Stimulated activated CD4-positive, alpha-beta T cell treated with anti-CD3 and anti-CD28 coated beads, Interleukin-12 subunit alpha, Interleukin-12 subunit beta, amount 100 ng/mL, for 24 hours (primary cell): ENCODE data around the gene PUM1.

Experiments
- DNase-seq, 2 experiments: peaks; one replicate each; pipeline ENCODE4 v3.0.0-alpha.2; 2020; ENCODE audit warnings: low read depth in 2 of 2

Gene PUM1

GRCh38 chr1:30930631-30931173, 134.8 kb downstream of the PUM1 start:
- DNase-seq: no peak

DNA sequence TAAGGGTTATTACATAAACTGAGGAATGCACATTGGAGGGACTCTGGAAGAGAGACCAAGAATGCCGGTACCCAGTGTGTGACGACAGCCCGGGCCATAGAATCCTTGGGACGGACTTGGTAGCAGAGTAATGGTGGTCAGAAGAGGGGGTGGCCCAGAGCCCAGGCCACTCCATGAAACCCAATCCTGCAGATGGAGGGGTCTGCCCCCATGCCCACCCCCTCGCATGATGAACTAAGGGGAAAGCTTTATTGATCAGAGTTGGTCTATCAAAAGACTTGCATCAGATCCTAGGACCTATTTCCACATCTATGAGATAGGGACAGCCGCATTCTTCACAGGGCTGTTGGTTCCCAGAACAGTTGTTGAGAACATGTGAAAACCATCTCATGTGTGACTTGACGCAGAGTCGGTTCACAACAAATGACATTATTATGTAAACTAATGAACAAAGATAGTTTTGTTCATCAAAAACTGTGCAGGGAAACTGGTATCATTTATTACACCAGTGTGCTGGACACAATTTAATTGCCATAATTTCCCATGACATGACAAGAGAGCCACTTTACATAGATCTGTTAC, 135.5 kb downstream of the PUM1 start:
- DNase-seq: no peak

GRCh38 chr1:30929135-30929889, 136.2 kb downstream of the PUM1 start:
- DNase-seq: peak in 1 of 2 experiments; percentile 36

DNA sequence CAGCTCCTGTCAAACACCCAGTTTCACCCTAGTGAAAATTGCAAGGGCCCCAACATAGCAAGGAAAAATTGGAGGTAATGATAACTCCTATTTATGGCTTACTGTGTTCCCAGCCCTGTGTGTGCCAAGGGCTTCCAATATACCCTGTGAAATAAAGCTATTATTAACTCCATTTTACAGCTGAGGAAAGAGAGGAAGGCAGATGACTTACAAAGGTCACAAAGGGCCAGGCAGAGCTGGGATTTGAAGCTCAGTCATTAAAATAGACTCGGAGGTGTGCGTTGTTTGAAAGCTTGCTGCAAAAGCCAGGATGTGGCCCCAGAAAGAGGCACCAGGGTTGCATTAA, 136.8 kb downstream of the PUM1 start:
- DNase-seq: no peak

DNA sequence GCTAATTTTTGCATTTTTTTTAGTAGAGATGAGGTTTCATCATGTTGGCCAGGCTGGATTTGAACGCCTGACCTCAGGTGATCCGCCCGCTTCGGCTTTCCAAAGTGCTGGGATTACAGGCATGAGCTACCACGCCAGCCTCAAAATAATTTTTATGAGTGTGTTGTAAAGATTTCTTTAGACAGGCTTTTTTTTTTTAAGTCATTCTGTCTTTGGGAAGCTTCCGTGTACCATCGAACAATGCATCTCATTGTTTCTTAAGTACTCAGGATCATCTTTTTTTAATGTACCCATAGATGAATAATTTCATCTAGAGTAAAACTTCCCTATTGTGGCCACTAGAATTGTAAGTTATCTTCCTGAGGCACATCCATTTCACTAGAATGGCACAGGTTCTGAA, 137.3 kb downstream of the PUM1 start:
- no peak for DNase-seq

GRCh38 chr1:30927448-30927847, 138.1 kb downstream of the PUM1 start:
- no peak for DNase-seq

DNA sequence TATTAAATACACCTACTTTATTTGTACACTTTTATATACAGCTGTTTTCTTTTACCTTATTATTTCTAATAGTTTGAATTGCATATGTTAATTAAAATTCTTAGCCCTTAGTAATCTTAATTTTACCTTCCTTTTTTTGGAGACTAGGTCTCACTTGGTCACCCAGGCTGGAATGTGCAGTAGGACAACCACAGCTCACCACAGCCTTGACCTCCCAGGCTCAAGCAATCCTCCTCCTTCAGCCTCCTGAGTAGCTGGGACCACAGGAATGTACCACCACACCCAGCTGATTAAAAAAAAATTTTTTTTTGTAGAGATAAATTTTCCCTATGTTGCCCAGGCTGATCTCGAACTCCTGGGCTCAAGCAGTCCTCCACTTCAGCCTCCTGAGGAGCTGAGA, 141.9 kb downstream of the PUM1 start:
- no peak for DNase-seq

DNA sequence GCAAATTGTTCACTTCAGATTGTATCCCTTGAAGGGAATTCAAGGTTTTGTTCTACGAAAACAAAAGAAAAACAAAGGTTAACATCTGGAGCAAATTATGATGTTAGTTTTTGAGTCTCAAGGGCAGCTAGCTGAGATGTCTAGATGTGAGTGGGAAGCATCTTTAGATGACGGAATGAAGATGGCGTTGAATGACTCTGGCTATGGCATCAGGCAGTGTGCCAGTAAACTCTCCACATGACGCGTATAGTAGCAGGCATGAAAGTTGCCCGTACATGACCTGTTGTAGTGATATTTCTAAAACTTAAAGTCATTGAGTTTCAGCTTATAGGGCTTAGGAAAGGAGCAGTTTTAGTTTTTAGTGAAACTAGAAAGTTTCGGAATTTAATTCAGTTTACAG, 144.7 kb downstream of the PUM1 start:
- no peak for DNase-seq

DNA sequence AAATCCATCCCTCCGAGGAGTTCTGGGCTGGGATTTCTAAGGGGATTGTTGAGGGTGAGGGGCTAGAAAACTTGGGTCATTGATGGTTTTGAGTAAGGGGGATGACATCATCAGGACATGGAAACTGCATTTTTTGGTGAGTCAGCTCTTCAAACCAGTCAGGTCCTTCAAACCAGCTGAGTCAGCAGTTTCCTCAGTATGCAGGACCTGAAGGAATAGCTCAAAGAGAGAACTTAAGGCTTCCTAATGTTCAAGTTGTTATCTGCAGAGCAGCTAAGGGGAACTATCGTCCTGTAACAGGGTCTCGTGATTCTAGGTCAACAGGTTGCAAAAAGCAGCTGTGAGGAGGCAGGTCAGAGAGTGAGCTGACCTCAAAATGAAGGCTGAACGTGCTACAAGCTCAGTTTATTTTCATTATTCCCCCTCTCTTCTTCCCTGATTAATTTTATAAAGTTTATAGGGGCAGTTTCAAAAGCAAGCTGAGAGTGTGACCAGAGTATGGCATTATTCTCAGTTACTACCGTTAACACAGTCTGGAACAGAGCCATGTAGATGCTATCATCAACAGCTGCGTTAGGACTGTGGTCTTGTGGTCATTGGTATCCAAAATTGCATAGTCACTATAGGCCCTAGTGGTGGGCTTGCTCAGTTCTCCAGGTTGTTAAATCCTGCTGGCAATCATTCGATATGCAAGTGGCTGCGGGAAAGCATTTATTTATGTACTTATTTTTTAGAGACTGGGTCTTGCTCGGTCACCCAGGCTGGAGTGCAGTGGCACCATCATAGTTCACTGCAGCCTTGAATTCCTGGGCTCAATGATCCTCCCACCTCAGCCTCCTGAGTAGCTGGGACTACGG, 146.3 kb downstream of the PUM1 start:
- no peak for DNase-seq

GRCh38 chr1:30916296-30916695, 149.2 kb downstream of the PUM1 start:
- no peak for DNase-seq

DNA sequence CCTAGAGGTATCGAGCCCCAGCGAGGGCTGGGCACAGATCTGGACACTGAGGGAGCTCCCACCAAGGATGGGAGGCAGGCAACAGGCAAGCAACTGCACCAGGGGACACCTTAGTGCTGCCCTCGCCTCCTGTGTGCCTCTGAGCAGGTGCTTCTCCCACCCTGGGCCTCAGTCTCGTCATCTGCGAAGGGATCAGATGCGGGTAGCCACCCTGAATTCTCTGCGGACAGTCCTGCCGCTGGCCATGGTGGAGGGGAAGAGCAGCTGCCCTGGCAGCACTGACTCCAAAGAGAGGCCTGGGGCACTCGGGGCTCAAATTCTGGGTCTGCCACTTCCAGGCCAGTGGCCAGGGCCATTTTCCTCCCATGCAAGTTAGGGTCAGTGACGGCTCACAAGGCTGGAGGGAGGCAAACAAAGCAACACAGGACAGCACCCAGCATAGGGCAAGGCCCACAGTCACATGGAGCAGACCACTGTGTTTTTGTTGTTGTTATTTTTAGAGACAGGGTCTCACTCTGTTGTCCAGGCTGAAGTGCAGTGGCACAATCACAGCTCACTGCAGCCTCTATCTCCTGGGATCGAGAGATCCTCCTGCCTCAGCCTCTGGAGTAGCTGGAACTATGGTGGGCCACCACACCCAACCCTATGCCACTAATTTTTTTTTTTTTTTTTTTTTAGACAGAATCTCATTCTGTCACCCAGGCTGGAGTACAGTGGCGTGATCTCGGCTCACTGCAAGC, 149.9 kb downstream of the PUM1 start:
- DNase-seq: no peak

GRCh38 chr1:30914931-30915330, 150.6 kb downstream of the PUM1 start:
- no peak for DNase-seq

DNA sequence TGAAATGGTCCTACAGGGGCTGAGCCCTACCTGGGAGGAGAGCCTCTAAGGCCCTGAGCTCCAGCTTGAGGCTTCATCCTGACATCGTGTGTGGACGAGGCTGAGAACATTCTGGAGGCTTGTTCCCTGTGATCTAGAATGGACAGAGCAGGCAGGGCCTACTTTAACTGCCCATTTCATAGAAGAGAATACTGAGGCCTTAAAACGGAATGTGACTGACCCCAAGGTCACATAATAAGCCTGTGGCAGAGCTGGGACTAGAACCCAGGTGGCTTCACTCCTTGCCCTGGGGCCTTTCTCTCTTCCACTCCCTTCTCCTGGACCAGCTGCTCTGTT, 151.0 kb downstream of the PUM1 start:
- no peak for DNase-seq

DNA sequence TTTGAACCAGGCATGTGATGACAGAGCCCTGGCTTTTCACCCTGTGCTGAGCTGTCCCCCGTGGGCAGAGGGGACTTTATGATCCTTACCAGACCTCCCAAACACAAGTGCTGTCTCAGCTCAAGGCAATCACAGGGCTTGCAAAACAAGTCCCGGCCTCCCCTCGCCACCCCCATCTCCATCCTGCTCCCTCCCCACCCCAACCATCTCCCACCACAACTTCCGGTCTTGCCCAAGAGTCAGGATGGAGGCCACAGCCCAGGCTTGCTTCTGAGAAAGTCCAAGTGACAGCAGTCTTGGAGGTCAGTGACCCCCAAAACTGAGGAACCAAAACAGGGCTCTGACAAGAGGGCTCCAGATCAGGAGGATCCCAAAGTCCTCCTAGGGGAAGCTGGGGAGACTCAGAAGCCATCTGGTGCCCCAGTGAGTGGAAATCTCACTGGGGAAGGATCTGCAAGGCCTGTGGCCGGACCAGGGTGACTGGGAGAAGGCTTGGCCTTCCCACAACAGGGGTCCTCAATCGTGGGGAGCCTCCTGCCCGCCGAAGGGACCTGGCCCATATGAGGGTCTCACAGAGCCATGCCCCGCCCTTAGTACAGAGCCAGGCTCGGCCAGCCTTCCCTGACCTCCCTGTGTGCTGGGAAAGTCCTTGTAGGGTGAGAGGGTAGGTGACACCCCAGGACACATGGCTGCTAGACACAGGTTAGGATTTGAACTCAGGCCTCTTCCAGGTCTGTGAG, 152.4 kb downstream of the PUM1 start:
- no peak for DNase-seq

DNA sequence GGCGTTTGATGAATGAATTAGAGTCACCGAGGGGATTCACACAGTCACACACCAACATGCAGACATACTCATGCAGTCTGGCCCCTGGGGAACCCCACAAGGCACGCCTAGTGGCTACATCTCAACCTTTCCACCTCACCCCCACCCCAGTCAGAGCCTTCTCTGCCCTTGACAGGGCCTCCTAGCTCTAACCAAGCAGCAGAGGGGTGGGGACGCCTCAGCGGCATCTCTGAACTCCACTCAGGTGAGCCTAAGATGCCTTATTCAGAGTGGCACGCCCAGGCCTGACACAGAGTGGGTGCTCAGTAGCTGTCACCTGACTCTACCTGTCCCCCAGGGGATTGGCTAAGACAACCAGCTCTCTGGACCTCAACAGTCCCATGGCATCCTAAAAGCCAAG, 153.3 kb downstream of the PUM1 start:
- DNase-seq: no peak

DNA sequence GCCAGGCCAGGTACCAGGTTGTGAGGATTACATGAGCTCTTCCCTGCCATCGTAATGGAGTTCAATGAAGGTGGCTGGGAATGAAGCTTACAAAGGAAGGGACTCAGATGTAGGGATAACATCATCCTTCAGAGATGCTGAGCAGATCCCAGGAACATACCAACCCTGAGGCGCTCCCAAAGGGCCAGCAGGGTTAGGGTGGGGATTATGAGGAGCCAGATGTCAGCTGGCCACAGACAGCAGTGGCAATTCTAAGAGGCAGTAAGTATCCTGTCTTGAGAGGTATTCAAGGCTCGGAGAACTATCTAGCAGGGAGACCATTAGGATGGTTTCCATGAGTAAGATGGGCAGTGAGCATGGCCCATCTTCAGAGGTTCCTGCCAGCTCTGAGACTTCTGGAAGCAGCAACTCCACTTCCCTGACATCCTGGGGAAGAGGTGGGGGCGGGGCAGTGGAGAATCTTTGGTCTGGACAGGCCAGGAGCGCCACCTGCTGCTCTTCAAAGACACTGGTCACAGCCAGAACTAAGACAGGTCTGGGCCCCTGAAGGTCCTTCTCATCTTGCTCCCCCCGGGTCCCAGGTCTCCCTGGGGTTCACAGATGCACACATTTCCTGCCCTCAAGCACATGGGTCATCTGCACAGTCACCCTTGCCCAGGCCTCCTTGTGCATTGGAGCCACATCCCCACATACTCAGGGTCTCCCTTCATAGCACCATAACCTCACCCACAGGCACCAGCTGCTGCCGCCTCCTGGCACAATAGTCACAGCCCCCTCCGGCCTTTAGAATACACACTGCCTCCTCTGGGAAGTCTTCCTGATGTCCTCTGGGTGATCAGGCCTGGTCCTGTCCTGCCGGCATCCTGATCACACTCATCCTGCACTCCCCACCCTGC, 154.2 kb downstream of the PUM1 start:
- DNase-seq: peak in 1 of 2 experiments; percentile 67

GRCh38 chr1:30909365-30910068, 156.0 kb downstream of the PUM1 start:
- DNase-seq: no peak

- DNase-seq: no peak
These were observed 156.7 kb downstream of the PUM1 start, which contains the start of gene SDC3 for GRCh38 chr1:30908696-30909364. SDC3 (minus strand) TSS chr1:30908758; CDS start chr1:30908586, 172 bp downstream.

- no peak for DNase-seq
These were observed 157.2 kb downstream of the PUM1 start for GRCh38 chr1:30908316-30908695.
